Activated CD8-positive, alpha-beta T cell treated with anti-CD3 and anti-CD28 coated beads for 36 hours (primary cell): ENCODE measurements around the gene SCN4A. TPM values are rescaled to one million over a fixed set of nuclear protein-coding genes. Genes with fewer than 3 reads are reported as not detected.
"Not testable (repeated sequence)": the region's sequence is repeated elsewhere in the genome, so short reads cannot be mapped to it uniquely, and the experiment has no call there.

ENCODE experiments used
- ATAC-seq: fragments of 200-7000 bp; cut with Tn5 transposase; one replicate; pipeline ENCODE4 v1.10.0; 2021; ENCODE audit warnings: mild to moderate bottlenecking, moderate library complexity
- CTCF ChIA-PET: fragments of 350-600 bp; sonication (Branson Sonifier 250); formaldehyde crosslinking; loops from one replicate; lab custom pipeline; 2021; ENCODE audit warnings: antibody characterized with exemption; lab: Charles Lee
- POLR2A ChIA-PET: fragments of 350-600 bp; sonication (Branson Sonifier 250); formaldehyde crosslinking; loops from one replicate; lab custom pipeline; 2021; ENCODE audit warnings: antibody characterized with exemption; lab: Charles Lee
- DNase-seq: peaks from one replicate; pipeline ENCODE4 v3.0.0-alpha.2; 2020
- H3K27ac Mint-ChIP-seq: one replicate; pipeline ENCODE4 v1.8.0; 2021; ENCODE audit warnings: mild to moderate bottlenecking, mixed read lengths
- H3K27me3 Mint-ChIP-seq: one replicate; pipeline ENCODE4 v1.8.0; 2021; ENCODE audit warnings: mixed read lengths
- H3K36me3 Mint-ChIP-seq: one replicate; pipeline ENCODE4 v1.8.0; 2021; ENCODE audit warnings: low read depth, mixed read lengths
- H3K4me1 Mint-ChIP-seq: one replicate; pipeline ENCODE4 v1.8.0; 2021; ENCODE audit warnings: low read depth, mixed read lengths
- H3K4me3 Mint-ChIP-seq: one replicate; pipeline ENCODE4 v1.8.0; 2021; ENCODE audit warnings: mild to moderate bottlenecking, moderate library complexity, mixed read lengths
- H3K9me3 Mint-ChIP-seq: one replicate; pipeline ENCODE4 v1.8.0; 2021; ENCODE audit warnings: mixed read lengths
- intact Hi-C: fragments of 100-400 bp; cut with micrococcal nuclease; formaldehyde crosslinking; loops from one replicate; pipeline ENCODE4 v1.10.0; 2022
- total RNA-seq, 2 experiments: library from RNA; stranded (reverse); gene quantifications; one replicate each; pipeline ENCODE4 v1.2.3, GENCODE V29; 2021
- TF ChIP-seq, protein P1 (sequence below): fragments of 200-600 bp; IDR thresholded peaks from one replicate; pipeline ENCODE4 v1.8.0; 2022; ENCODE audit warnings: antibody characterized with exemption, mild to moderate bottlenecking

The SCN4A gene
- under 1 TPM; 0.20 to 0.23 TPM for total RNA-seq

GRCh38 chr17:63972796-63973195, at the start of gene SCN4A:
Gene SCN4A, minus strand, starts transcription at chr17:63972918. Its CDS starts 77 bp downstream, at chr17:63972841.
- no peak for ATAC-seq
- H3K27ac Mint-ChIP-seq, result no peak within 1 kb of the TSS
- no peaks in the 10 kb centered on the region for H3K36me3 Mint-ChIP-seq
- POLR2A ChIA-PET, result interaction anchor here (0.6 to 1.4 kb wide), 3 partner anchors 12 to 360 kb away, joined by 3 to 6 read pairs (median 3); no protein-coding TSS in a partner anchor
- intact Hi-C loops, result no loop called here
- H3K4me1 Mint-ChIP-seq, result peaks cover 22% of the 10 kb centered on the region
- H3K27me3 Mint-ChIP-seq, result no peaks in the 10 kb centered on the region
- TF ChIP-seq, protein P1, sequence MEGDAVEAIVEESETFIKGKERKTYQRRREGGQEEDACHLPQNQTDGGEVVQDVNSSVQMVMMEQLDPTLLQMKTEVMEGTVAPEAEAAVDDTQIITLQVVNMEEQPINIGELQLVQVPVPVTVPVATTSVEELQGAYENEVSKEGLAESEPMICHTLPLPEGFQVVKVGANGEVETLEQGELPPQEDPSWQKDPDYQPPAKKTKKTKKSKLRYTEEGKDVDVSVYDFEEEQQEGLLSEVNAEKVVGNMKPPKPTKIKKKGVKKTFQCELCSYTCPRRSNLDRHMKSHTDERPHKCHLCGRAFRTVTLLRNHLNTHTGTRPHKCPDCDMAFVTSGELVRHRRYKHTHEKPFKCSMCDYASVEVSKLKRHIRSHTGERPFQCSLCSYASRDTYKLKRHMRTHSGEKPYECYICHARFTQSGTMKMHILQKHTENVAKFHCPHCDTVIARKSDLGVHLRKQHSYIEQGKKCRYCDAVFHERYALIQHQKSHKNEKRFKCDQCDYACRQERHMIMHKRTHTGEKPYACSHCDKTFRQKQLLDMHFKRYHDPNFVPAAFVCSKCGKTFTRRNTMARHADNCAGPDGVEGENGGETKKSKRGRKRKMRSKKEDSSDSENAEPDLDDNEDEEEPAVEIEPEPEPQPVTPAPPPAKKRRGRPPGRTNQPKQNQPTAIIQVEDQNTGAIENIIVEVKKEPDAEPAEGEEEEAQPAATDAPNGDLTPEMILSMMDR, result no peak
- CTCF ChIA-PET, result interaction anchor here (1.0 kb wide), 1 partner anchor 26 kb away, joined by 3 read pairs; no protein-coding TSS in a partner anchor
- DNase-seq, result no peak
- H3K4me3 Mint-ChIP-seq, result no peak within 1 kb of the TSS
- no peaks in the 10 kb centered on the region for H3K9me3 Mint-ChIP-seq

GRCh38 chr17:64020056-64020766, 47.5 kb upstream of the SCN4A start, which contains the start of gene ICAM2:
Gene ICAM2, minus strand, starts transcription at chr17:64020633. Its CDS starts 13,942 bp downstream, at chr17:64006691.
- ChIA-PET POLR2A (interaction anchor here (0.6 to 2.6 kb wide), 22 partner anchors 13 to 334 kb away, joined by 3 to 30 read pairs (median 4); partner anchors contain the start of genes ERN1 and PRR29), CTCF (interaction anchor here (0.9 to 2.8 kb wide), 14 partner anchors 9 to 177 kb away, joined by 3 to 17 read pairs (median 5); partner anchors contain the start of gene GH1)
- TF ChIP-seq, protein P1, result no peak
- H3K27ac Mint-ChIP-seq, result peak within 1 kb of the TSS; percentile 98
- peak; percentile 72 for ATAC-seq
- intact Hi-C loops, result no loop called here
- DNase-seq, result peak; percentile 96
- H3K36me3 Mint-ChIP-seq, result peaks cover 12% of the 10 kb centered on the region
- peak within 1 kb of the TSS; percentile 94 for H3K4me3 Mint-ChIP-seq
- peaks cover 66% of the 10 kb centered on the region for H3K4me1 Mint-ChIP-seq
- no peaks in the 10 kb centered on the region for H3K27me3 Mint-ChIP-seq
- H3K9me3 Mint-ChIP-seq, result no peaks in the 10 kb centered on the region

DNA sequence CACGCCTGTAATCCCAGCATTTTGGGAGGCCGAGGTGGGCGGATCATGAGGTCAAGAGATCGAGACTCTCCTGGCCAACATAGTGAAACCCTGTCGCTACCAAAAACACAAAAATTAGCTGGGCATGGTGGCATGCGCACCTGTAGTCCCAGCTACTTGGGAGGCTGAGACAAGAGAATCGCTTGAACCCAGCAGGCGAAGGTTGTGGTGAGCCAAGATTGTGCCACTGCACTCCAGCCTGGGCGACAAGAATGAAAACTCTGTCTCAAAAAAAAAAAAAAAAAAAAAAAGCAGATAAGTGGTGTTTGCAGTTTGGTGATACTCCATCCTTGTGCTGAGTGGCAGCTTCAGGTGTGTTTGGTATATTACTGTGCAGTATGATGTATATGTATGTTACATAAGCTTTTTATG, 46.8 kb upstream of the SCN4A start:
- Mint-ChIP-seq H3K4me1 (peaks cover 64% of the 10 kb centered on the region), H3K4me3 (peak overlapping the region; percentile 94), H3K27ac (peak overlapping the region; percentile 98), H3K36me3 (peaks cover 15% of the 10 kb centered on the region)
- H3K27me3 Mint-ChIP-seq, H3K9me3 Mint-ChIP-seq, DNase-seq, intact Hi-C loops: not testable (repeated sequence)
- CTCF ChIA-PET, result interaction anchor here (1.0 to 2.8 kb wide), 11 partner anchors 10 to 177 kb away, joined by 3 to 17 read pairs (median 5); partner anchors contain the start of gene GH1
- POLR2A ChIA-PET, result interaction anchor here (0.6 to 2.6 kb wide), 12 partner anchors 14 to 127 kb away, joined by 3 to 30 read pairs (median 4); partner anchors contain the start of gene ERN1
- peak; percentile 21 for ATAC-seq

- intact Hi-C loops, result no loop called here
- peaks cover 19% of the 10 kb centered on the region for H3K36me3 Mint-ChIP-seq
- TF ChIP-seq, protein P1, result peak; percentile 64
- no peaks in the 10 kb centered on the region for H3K9me3 Mint-ChIP-seq
- peaks cover 60% of the 10 kb centered on the region for H3K4me1 Mint-ChIP-seq
- ChIA-PET POLR2A (interaction anchor here (0.6 to 1.9 kb wide), 10 partner anchors 8 to 488 kb away, joined by 3 to 11 read pairs (median 3); partner anchors contain the start of gene PRR29), CTCF (interaction anchor here (0.9 to 3.4 kb wide), 16 partner anchors 8 to 176 kb away, joined by 3 to 34 read pairs (median 7); partner anchors contain the start of genes CD79B, ERN1, GH1 and PRR29)
- peak overlapping the region; percentile 94 for H3K27ac Mint-ChIP-seq
- ATAC-seq (no peak), DNase-seq (no peak)
- H3K27me3 Mint-ChIP-seq, result no peaks in the 10 kb centered on the region
- peak overlapping the region; percentile 94 for H3K4me3 Mint-ChIP-seq
These were observed 44.8 kb upstream of the SCN4A start for GRCh38 chr17:64017381-64017980.

- DNase-seq, result no peak
- POLR2A ChIA-PET, result interaction anchor here (0.6 to 1.9 kb wide), 12 partner anchors 8 to 488 kb away, joined by 3 to 11 read pairs (median 3); partner anchors contain the start of gene PRR29
- Mint-ChIP-seq H3K4me3 (peak overlapping the region; percentile 94), H3K9me3 (no peaks in the 10 kb centered on the region), H3K36me3 (peaks cover 21% of the 10 kb centered on the region), H3K27ac (peak overlapping the region; percentile 97), H3K27me3 (no peaks in the 10 kb centered on the region), H3K4me1 (peaks cover 56% of the 10 kb centered on the region)
- intact Hi-C loops, result no loop called here
- TF ChIP-seq, protein P1, result no peak
- CTCF ChIA-PET, result interaction anchor here (0.9 to 3.4 kb wide), 16 partner anchors 9 to 175 kb away, joined by 3 to 34 read pairs (median 7); partner anchors contain the start of genes CD79B, ERN1, GH1 and PRR29
- no peak for ATAC-seq
These were observed 44.3 kb upstream of the SCN4A start for GRCh38 chr17:64016974-64017373.
